SU-DHL-6 (cell line): ENCODE measurements around the gene GGACT.

Source experiments
- H2AFZ ChIP-seq: fragments of 200-600 bp; sonication (generic); 2 replicates; pipeline ENCODE4 v1.6.1; 2014; ENCODE audit warnings: low read depth, mild to moderate bottlenecking, moderate library complexity, mixed read lengths, antibody characterized with exemption, low read length; ENCODE audit not compliant: severe bottlenecking
- H3F3A ChIP-seq: fragments of 200-600 bp; shearing (Covaris generic); 2 replicates; pipeline ENCODE4 v1.6.0; 2016; ENCODE audit warnings: antibody characterized with exemption, mild to moderate bottlenecking; ENCODE audit not compliant: insufficient read depth
- H3K27ac ChIP-seq: fragments of 200-600 bp; sonication (generic); 2 replicates; pipeline ENCODE4 v1.5.1; 2016; ENCODE audit warnings: low read depth, mild to moderate bottlenecking, low read length, moderate library complexity, mixed read lengths
- H3K27me3 ChIP-seq: fragments of 200-600 bp; sonication (generic), shearing (Covaris generic); 2 replicates; pipeline ENCODE4 v1.6.0; 2014; ENCODE audit warnings: mild to moderate bottlenecking, low read length
- H3K36me3 ChIP-seq: fragments of 200-600 bp; sonication (generic); 2 replicates; pipeline ENCODE4 v1.6.1; 2014; ENCODE audit warnings: mild to moderate bottlenecking, low read length, mixed read lengths
- H3K4me2 ChIP-seq: fragments of 300-600, 200-600 bp; shearing (Covaris generic), sonication (generic); 2 replicates; pipeline ENCODE4 v1.6.0; 2014; ENCODE audit warnings: low read length, low read depth, mild to moderate bottlenecking; ENCODE audit not compliant: poor library complexity, severe bottlenecking
- H3K4me3 ChIP-seq: fragments of 200-600 bp; sonication (generic); 2 replicates; pipeline ENCODE4 v1.5.1; 2014; ENCODE audit warnings: antibody characterized with exemption, low read length, mild to moderate bottlenecking, mixed read lengths; ENCODE audit not compliant: insufficient read depth, poor library complexity, severe bottlenecking
- H3K79me2 ChIP-seq: fragments of 200-600 bp; sonication (generic); 2 replicates; pipeline ENCODE4 v1.6.1; 2014; ENCODE audit warnings: mild to moderate bottlenecking, low read length, moderate library complexity; ENCODE audit not compliant: insufficient read depth
- H3K9ac ChIP-seq: fragments of 200-600 bp; sonication (generic); 2 replicates; pipeline ENCODE4 v1.7.0; 2014; ENCODE audit warnings: mild to moderate bottlenecking, low read length
- H3K9me2 ChIP-seq: fragments of 200-600 bp; sonication (generic); replicated peaks from 2 replicates; pipeline ENCODE4 v1.6.1; 2014; ENCODE audit warnings: low read length; ENCODE audit not compliant: insufficient read depth
- H3K9me3 ChIP-seq: fragments of 200-600 bp; sonication (generic); 2 replicates; pipeline ENCODE4 v1.6.1; 2014; ENCODE audit warnings: low read length, mixed read lengths; ENCODE audit not compliant: insufficient read depth
- H4K20me1 ChIP-seq: fragments of 200-600 bp; sonication (generic); 2 replicates; pipeline ENCODE4 v1.6.1; 2014; ENCODE audit warnings: low read depth, mild to moderate bottlenecking, antibody characterized with exemption, low read length, moderate library complexity, mixed read lengths
- EZH2phosphoT487 ChIP-seq: fragments of 200-600 bp; sonication (generic), shearing (Covaris generic); conservative IDR thresholded peaks from 2 replicates; pipeline ENCODE4 v1.6.1; 2018; ENCODE audit warnings: mild to moderate bottlenecking, antibody characterized with exemption, low read length, moderate library complexity, mixed read lengths
- TF ChIP-seq, protein P1 (sequence below): fragments of 200-600 bp; sonication (generic); IDR thresholded peaks from one replicate; pipeline ENCODE4 v1.5.1; 2017; ENCODE audit warnings: antibody characterized with exemption, mild to moderate bottlenecking, low read length, moderate library complexity; ENCODE audit not compliant: insufficient read depth, poor library complexity, severe bottlenecking

Gene GGACT

DNA sequence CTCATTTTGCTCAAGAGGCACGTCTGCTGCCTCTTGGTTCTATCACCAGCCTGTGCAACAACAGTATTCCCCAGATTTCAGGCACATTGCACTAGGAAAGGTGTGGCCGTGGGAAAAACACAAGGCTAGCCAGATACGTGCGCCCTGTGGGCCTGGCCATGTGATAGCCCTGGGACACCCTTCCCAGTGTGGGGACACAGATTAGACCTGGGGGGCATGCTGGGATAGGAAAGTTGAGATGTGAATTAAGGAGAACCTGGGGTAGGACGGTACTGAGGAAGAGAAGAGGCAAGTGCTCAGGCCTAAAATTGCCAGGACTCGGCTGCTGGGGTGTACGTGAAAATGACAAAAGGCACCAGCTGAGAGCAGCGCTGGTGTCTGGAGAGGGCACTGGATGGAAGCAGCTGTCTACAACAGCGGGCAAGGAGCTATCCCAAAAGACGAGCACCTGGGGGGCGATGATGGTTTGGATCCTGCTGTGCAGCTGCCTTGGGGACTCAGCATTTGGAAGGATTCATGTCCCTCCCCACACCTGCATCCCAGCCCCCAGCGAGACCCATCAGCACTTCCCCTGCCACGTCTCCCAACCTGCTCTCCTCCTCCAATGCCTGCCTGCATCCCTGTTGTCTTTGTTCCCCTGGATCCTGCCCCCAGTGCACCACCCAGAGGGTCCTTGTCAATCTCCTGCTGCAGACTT is 54.3 kb downstream of the GGACT start:
- Histone ChIP-seq H3K27ac (no peak overlapping the region), H2AFZ (no peak overlapping the region), H4K20me1 (no peaks in the 10 kb centered on the region), H3K36me3 (no peaks in the 10 kb centered on the region), H3K9me3 (no peaks in the 10 kb centered on the region), H3K4me3 (no peak overlapping the region), H3K27me3 (no peaks in the 10 kb centered on the region), H3K9me2 (no peaks in the 10 kb centered on the region), H3K9ac (no peak overlapping the region), H3K79me2 (no peaks in the 10 kb centered on the region), H3K4me2 (no peak overlapping the region), H3F3A (no peaks in the 10 kb centered on the region)
- TF ChIP-seq, protein P1, sequence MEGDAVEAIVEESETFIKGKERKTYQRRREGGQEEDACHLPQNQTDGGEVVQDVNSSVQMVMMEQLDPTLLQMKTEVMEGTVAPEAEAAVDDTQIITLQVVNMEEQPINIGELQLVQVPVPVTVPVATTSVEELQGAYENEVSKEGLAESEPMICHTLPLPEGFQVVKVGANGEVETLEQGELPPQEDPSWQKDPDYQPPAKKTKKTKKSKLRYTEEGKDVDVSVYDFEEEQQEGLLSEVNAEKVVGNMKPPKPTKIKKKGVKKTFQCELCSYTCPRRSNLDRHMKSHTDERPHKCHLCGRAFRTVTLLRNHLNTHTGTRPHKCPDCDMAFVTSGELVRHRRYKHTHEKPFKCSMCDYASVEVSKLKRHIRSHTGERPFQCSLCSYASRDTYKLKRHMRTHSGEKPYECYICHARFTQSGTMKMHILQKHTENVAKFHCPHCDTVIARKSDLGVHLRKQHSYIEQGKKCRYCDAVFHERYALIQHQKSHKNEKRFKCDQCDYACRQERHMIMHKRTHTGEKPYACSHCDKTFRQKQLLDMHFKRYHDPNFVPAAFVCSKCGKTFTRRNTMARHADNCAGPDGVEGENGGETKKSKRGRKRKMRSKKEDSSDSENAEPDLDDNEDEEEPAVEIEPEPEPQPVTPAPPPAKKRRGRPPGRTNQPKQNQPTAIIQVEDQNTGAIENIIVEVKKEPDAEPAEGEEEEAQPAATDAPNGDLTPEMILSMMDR = no peak
- no peak for TF ChIP-seq EZH2phosphoT487

- no peaks in the 10 kb centered on the region for H3K9me3 ChIP-seq
- no peaks in the 10 kb centered on the region for H3K36me3 ChIP-seq
- TF ChIP-seq EZH2phosphoT487 = no peak
- TF ChIP-seq, protein P1 = no peak
- H3F3A ChIP-seq = no peaks in the 10 kb centered on the region
- H2AFZ ChIP-seq = no peak overlapping the region
- no peaks in the 10 kb centered on the region for H3K27me3 ChIP-seq
- H3K9me2 ChIP-seq = no peaks in the 10 kb centered on the region
- H3K79me2 ChIP-seq = no peaks in the 10 kb centered on the region
- H3K4me3 ChIP-seq = no peak overlapping the region
- no peak overlapping the region for H3K4me2 ChIP-seq
- H3K27ac ChIP-seq = no peak overlapping the region
- no peaks in the 10 kb centered on the region for H4K20me1 ChIP-seq
- H3K9ac ChIP-seq = no peak overlapping the region
Observed at GRCh38 chr13:100533588-100534041, 55.0 kb downstream of the GGACT start.

GRCh38 chr13:100532836-100533435 is 55.7 kb downstream of the GGACT start:
- H3K27ac ChIP-seq = no peak overlapping the region
- no peaks in the 10 kb centered on the region for H4K20me1 ChIP-seq
- H3K9me3 ChIP-seq = no peaks in the 10 kb centered on the region
- no peak overlapping the region for H2AFZ ChIP-seq
- TF ChIP-seq EZH2phosphoT487 = no peak
- TF ChIP-seq, protein P1 = no peak
- no peaks in the 10 kb centered on the region for H3K79me2 ChIP-seq
- no peak overlapping the region for H3K9ac ChIP-seq
- no peaks in the 10 kb centered on the region for H3F3A ChIP-seq
- no peak overlapping the region for H3K4me2 ChIP-seq
- no peaks in the 10 kb centered on the region for H3K36me3 ChIP-seq
- H3K9me2 ChIP-seq = no peaks in the 10 kb centered on the region
- H3K4me3 ChIP-seq = no peak overlapping the region
- H3K27me3 ChIP-seq = no peaks in the 10 kb centered on the region
